Hair follicle dermal papilla cell (primary cell): Measurements from ENCODE around the gene FKRP. TPM values are rescaled to one million over a fixed set of nuclear protein-coding genes. Genes with fewer than 3 reads are reported as not detected.

Experiments
- small RNA-seq: library from RNA; depleted of rRNA; stranded (forward); fragments of <200 nt; gene quantifications from one replicate; pipeline ENCODE3, GENCODE V24; 2012
- total RNA-seq: library from RNA; depleted of rRNA; stranded (reverse); fragments of >200 nt; gene quantifications from 2 replicates; pipeline ENCODE4 v1.2.3, GENCODE V29; 2012

The FKRP gene
- total RNA-seq = 29.5 TPM in 2 replicates

GRCh38 chr19:46745521-46746280 is at the start of gene FKRP:
Gene FKRP (plus strand): TSS chr19:46746057. CDS start chr19:46755451, 9,394 bp downstream.

GRCh38 chr19:46717034-46717715 is 28.7 kb upstream of the FKRP start, which contains the start of gene PRKD2:
Gene PRKD2 (minus strand): TSS chr19:46717114. CDS start chr19:46716370, 744 bp downstream.

DNA sequence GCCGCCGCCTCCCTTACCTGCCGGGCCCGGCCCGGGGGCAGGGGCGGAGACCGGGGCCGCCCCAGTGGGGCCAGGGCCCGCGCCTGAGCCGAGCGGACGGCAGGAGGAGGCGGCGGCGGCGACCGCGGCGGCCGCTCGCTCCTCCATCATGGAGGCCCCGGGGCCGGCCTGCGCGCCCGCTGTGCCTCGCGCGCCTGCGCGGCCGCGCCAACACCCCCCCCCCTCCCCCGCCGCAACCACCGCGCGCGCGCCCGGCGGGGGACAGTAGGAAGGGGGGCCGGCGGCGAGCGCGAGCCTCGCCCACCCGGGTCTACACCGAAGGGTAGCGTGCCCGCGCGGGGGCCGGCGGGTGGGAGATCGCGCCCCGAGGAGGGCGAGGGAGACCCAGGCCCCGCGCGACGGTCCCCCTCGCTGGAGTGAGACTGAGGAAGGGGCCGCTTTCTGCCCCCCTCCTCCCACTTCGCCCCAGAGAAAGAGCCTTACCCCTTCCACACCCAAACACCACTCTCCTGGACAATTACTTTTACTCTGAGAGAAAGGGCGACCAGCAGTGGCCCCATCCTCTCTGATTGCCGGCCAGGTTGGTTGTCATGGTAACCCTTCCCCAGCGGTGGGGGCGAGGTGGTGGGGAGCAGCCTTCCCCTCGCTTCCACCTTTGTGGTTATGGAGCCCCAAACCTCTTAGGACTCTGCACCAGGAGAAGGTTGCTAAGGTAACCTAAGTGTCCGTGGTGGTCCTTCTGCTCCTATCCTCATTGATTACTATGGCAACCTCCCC is 612 bp downstream of the FKRP start, which contains the start of gene STRN4:
STRN4 (minus strand) TSS at position 170 of the 777 bp plus-strand sequence; CDS start at position 150, 20 bp downstream.

GRCh38 chr19:46788262-46788967 is 42.6 kb downstream of the FKRP start, which contains the start of gene SLC1A5:
Gene SLC1A5 (minus strand): TSS chr19:46788594. CDS start chr19:46787965, 629 bp downstream.

Small RNA genes lying within 50 kb of the gene (small RNA-seq; reads per million reads assigned to genes)
- gene MIR320E (not detected), gene RF00019 (not detected)

Other genes with a start within 250 kb of the FKRP start
- 195 and 218 TPM in 2 replicates for gene CALM3, start 144.7 kb upstream of the FKRP start, total RNA-seq
- 6.7 and 11.8 TPM in 2 replicates for gene PTGIR, start 121.0 kb upstream of the FKRP start, total RNA-seq
- not detected in 2 replicates for gene GNG8, start 109.9 kb upstream of the FKRP start, total RNA-seq
- gene DACT3, start 84.9 kb upstream of the FKRP start, total RNA-seq = 9.7 and 10.7 TPM in 2 replicates
- 12.2 and 12.6 TPM in 2 replicates for gene PRKD2, start 28.9 kb upstream of the FKRP start, total RNA-seq
- 83.5 and 94.1 TPM in 2 replicates for gene STRN4, start 393 bp downstream of the FKRP start, total RNA-seq
- gene SLC1A5, start 42.5 kb downstream of the FKRP start, total RNA-seq = 250 and 297 TPM in 2 replicates
- 79.3 and 93.9 TPM in 2 replicates for gene AP2S1, start 104.8 kb downstream of the FKRP start, total RNA-seq
- 59.6 and 66.0 TPM in 2 replicates for gene ARHGAP35, start 114.9 kb downstream of the FKRP start, total RNA-seq